Putamen (tissue), 1 donor: ENCODE data around the gene IDH2.
"Not testable (repeated sequence)": the region's sequence is repeated elsewhere in the genome, so short reads cannot be mapped to it uniquely, and the experiment has no call there.

Experiments used
- DNase-seq: peaks from one replicate; pipeline ENCODE4 v3.0.0-alpha.2; 2016; ENCODE audit warnings: low spot score

Gene IDH2

GRCh38 chr15:90114451-90114901, 12.2 kb upstream of the IDH2 start:
- DNase-seq, result no peak

GRCh38 chr15:90113166-90113565, 10.9 kb upstream of the IDH2 start:
- no peak for DNase-seq

- DNase-seq, result not testable (repeated sequence)
Measured at GRCh38 chr15:90109163-90109751, 7.0 kb upstream of the IDH2 start.

- DNase-seq, result not testable (repeated sequence)
Measured at GRCh38 chr15:90108038-90108437, 5.8 kb upstream of the IDH2 start.

GRCh38 chr15:90106522-90107117, 4.4 kb upstream of the IDH2 start:
- DNase-seq, result no peak

GRCh38 chr15:90105521-90105920, 3.3 kb upstream of the IDH2 start:
- DNase-seq, result no peak

- DNase-seq, result no peak
Measured at GRCh38 chr15:90104551-90104950, 2.3 kb upstream of the IDH2 start.

- DNase-seq, result no peak
Measured at GRCh38 chr15:90103701-90104329, 1.5 kb upstream of the IDH2 start.

- DNase-seq, result peak; percentile 84
Measured at GRCh38 chr15:90101130-90101968, 919 bp downstream of the IDH2 start.

- DNase-seq, result peak; percentile 64
Measured at GRCh38 chr15:90099868-90100831, 2.1 kb downstream of the IDH2 start.

- no peak for DNase-seq
Measured at GRCh38 chr15:90099072-90099867, 3.0 kb downstream of the IDH2 start.

GRCh38 chr15:90097475-90097874, 4.8 kb downstream of the IDH2 start:
- DNase-seq, result no peak

GRCh38 chr15:90095521-90095959, 6.7 kb downstream of the IDH2 start:
- DNase-seq, result no peak

- no peak for DNase-seq
Measured at GRCh38 chr15:90091156-90091931, 10.9 kb downstream of the IDH2 start.

- no peak for DNase-seq
Measured at GRCh38 chr15:90090226-90090848, 11.9 kb downstream of the IDH2 start.

GRCh38 chr15:90087454-90088154, 14.7 kb downstream of the IDH2 start:
- DNase-seq, result no peak

GRCh38 chr15:90086868-90087268, 15.4 kb downstream of the IDH2 start:
- DNase-seq, result no peak

- no peak for DNase-seq
Measured at GRCh38 chr15:90085565-90085964, 16.7 kb downstream of the IDH2 start.
